ENCODE results near the gene USF2.

Gene USF2

GRCh38 chr19:35240327-35240726, 28.4 kb upstream of the USF2 start:
- no peaks in the 10 kb centered on the region for H3K36me3 ChIP-seq (ENCODE audit: control insufficient read depth in 2 of 2, insufficient read depth in 1 of 2, low read length in 2 of 2)
- H3K4me3 ChIP-seq (ENCODE audit: low read depth, low read length) = no peak overlapping the region
- no peak overlapping the region for H3K27ac ChIP-seq (ENCODE audit: extremely low read depth, low read depth, low read length)
- H3K4me1 ChIP-seq (ENCODE audit: control insufficient read depth, insufficient read depth, low read length) = no peaks in the 10 kb centered on the region
- H3K9me3 ChIP-seq (ENCODE audit: control insufficient read depth, insufficient read depth, low read depth, low read length) = peaks cover 8% of the 10 kb centered on the region
- TF ChIP-seq ZEB2 (tag by site-specific recombination; IDR thresholded peaks at IDR 0.05) (no peak), ZNF792 (tag by site-specific recombination; IDR thresholded peaks at IDR 0.05) (no peak), SALL2 (tag by site-specific recombination; IDR thresholded peaks at IDR 0.05; ENCODE audit: borderline replicate concordance) (no peak), ZNF138 (tag by site-specific recombination; IDR thresholded peaks at IDR 0.05; ENCODE audit: borderline replicate concordance) (no peak), ZNF747 (tag by site-specific recombination; IDR thresholded peaks at IDR 0.05) (no peak), ZNF473 (tag by site-specific recombination; IDR thresholded peaks at IDR 0.05) (no peak), ZNF521 (tag by site-specific recombination; IDR thresholded peaks at IDR 0.05) (no peak), ZNF518A (tag by site-specific recombination; conservative IDR thresholded peaks at IDR 0.05; ENCODE audit: low read depth) (no peak)
- TF ChIP-seq, protein P1, sequence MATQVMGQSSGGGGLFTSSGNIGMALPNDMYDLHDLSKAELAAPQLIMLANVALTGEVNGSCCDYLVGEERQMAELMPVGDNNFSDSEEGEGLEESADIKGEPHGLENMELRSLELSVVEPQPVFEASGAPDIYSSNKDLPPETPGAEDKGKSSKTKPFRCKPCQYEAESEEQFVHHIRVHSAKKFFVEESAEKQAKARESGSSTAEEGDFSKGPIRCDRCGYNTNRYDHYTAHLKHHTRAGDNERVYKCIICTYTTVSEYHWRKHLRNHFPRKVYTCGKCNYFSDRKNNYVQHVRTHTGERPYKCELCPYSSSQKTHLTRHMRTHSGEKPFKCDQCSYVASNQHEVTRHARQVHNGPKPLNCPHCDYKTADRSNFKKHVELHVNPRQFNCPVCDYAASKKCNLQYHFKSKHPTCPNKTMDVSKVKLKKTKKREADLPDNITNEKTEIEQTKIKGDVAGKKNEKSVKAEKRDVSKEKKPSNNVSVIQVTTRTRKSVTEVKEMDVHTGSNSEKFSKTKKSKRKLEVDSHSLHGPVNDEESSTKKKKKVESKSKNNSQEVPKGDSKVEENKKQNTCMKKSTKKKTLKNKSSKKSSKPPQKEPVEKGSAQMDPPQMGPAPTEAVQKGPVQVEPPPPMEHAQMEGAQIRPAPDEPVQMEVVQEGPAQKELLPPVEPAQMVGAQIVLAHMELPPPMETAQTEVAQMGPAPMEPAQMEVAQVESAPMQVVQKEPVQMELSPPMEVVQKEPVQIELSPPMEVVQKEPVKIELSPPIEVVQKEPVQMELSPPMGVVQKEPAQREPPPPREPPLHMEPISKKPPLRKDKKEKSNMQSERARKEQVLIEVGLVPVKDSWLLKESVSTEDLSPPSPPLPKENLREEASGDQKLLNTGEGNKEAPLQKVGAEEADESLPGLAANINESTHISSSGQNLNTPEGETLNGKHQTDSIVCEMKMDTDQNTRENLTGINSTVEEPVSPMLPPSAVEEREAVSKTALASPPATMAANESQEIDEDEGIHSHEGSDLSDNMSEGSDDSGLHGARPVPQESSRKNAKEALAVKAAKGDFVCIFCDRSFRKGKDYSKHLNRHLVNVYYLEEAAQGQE (tag by site-specific recombination; IDR thresholded peaks at IDR 0.05) = no peak
- TF ChIP-seq, protein P2, sequence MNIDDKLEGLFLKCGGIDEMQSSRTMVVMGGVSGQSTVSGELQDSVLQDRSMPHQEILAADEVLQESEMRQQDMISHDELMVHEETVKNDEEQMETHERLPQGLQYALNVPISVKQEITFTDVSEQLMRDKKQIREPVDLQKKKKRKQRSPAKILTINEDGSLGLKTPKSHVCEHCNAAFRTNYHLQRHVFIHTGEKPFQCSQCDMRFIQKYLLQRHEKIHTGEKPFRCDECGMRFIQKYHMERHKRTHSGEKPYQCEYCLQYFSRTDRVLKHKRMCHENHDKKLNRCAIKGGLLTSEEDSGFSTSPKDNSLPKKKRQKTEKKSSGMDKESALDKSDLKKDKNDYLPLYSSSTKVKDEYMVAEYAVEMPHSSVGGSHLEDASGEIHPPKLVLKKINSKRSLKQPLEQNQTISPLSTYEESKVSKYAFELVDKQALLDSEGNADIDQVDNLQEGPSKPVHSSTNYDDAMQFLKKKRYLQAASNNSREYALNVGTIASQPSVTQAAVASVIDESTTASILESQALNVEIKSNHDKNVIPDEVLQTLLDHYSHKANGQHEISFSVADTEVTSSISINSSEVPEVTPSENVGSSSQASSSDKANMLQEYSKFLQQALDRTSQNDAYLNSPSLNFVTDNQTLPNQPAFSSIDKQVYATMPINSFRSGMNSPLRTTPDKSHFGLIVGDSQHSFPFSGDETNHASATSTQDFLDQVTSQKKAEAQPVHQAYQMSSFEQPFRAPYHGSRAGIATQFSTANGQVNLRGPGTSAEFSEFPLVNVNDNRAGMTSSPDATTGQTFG (tag by site-specific recombination; IDR thresholded peaks at IDR 0.05; ENCODE audit: borderline replicate concordance) = no peak
- CTCF ChIA-PET = interaction anchor here (0.6 to 1.9 kb wide), 6 partner anchors 30 to 176 kb away, joined by 3 to 9 read pairs (median 4); partner anchors contain the start of gene LGI4
- POLR2A ChIA-PET = no interaction called here

DNA sequence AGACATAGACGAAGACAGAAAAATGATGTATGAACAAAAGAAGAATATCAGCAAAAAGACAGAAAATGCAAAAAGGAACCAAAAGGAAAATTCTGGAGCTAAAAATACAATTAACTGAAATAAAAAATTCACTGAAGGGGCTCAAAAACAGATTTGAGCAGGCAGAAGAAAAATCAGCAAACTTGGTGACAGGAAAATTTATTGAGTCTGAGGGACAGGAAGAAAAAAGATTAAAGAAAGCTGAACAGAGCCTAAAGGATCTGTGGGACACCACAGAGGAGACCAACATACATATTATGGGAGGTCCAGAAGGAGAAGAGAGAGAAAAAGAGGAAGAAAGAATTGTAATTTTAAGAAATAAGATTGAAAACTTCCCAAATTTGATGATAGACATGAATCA, 27.3 kb upstream of the USF2 start:
- ChIA-PET POLR2A (interaction anchor here (0.7 to 1.6 kb wide), 2 partner anchors 24 to 100 kb away, joined by 3 to 4 read pairs; no protein-coding TSS in a partner anchor), CTCF (interaction anchor here (0.6 to 2.4 kb wide), 8 partner anchors 18 to 177 kb away, joined by 3 to 16 read pairs (median 3); partner anchors contain the start of genes FXYD7 and LGI4)
- no peaks in the 10 kb centered on the region for H3K4me1 ChIP-seq (ENCODE audit: control insufficient read depth, insufficient read depth, low read length)
- 0 out of 3 replicates have a peak, but pooled peaks cover 0 to 5% of the 10 kb centered on the region in 2 experiments for H3K36me3 ChIP-seq (ENCODE audit: control insufficient read depth in 2 of 2, insufficient read depth in 1 of 2, low read length in 2 of 2)
- peaks cover 8% of the 10 kb centered on the region for H3K9me3 ChIP-seq (ENCODE audit: control insufficient read depth, insufficient read depth, low read depth, low read length)
- no peak overlapping the region for H3K4me3 ChIP-seq (ENCODE audit: low read depth, low read length)
- H3K27ac ChIP-seq (ENCODE audit: extremely low read depth, low read depth, low read length) = no peak overlapping the region
- TF ChIP-seq ZNF133 (tag by site-specific recombination; IDR thresholded peaks at IDR 0.05) = peak; percentile 67
- no peak for TF ChIP-seq ZNF670 (tag by site-specific recombination; IDR thresholded peaks at IDR 0.05; ENCODE audit: low read depth)
- TF ChIP-seq, protein P3, sequence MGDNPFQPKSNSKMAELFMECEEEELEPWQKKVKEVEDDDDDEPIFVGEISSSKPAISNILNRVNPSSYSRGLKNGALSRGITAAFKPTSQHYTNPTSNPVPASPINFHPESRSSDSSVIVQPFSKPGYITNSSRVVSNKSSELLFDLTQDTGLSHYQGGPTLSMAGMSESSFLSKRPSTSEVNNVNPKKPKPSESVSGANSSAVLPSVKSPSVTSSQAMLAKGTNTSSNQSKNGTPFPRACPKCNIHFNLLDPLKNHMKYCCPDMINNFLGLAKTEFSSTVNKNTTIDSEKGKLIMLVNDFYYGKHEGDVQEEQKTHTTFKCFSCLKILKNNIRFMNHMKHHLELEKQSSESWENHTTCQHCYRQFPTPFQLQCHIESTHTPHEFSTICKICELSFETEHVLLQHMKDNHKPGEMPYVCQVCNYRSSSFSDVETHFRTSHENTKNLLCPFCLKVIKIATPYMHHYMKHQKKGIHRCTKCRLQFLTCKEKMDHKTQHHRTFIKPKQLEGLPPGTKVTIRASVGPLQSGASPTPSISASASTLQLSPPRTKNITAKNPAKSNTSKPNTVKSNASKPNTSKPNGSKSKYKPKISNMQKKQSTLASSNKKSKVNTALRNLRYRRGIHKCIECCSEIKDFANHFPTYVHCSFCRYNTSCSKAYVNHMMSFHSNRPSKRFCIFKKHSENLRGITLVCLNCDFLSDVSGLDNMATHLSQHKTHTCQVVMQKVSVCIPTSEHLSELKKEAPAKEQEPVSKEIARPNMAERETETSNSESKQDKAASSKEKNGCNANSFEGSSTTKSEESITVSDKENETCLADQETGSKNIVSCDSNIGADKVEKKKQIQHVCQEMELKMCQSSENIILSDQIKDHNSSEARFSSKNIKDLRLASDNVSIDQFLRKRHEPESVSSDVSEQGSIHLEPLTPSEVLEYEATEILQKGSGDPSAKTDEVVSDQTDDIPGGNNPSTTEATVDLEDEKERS (tag by site-specific recombination; IDR thresholded peaks at IDR 0.05) = 0 out of 2 replicates have a peak, but pooled peaks have one; percentile 22

Measured in HEK293 (cell line).